Endothelial cell of umbilical vein (primary cell): ENCODE data around the gene MPZL3. TPM values are rescaled to one million over a fixed set of nuclear protein-coding genes. Genes with fewer than 3 reads are reported as not detected.

Experiments
- BruUV-seq: library from RNA; stranded (reverse); fragments of 400-500 nt; replicated peaks from 2 replicates; lab custom pipeline; 2021; lab: Mats Ljungman, UMichigan
- CTCF ChIA-PET: fragments of 300-600, 350-600 bp; sonication (Branson Sonifier 250); formaldehyde crosslinking; loops from one replicate; lab custom pipeline; 2021; ENCODE audit warnings: antibody characterized with exemption, inconsistent platforms; lab: Charles Lee
- POLR2A ChIA-PET: fragments of 300-600, 350-600 bp; sonication (Branson Sonifier 250); formaldehyde crosslinking; loops from one replicate; lab custom pipeline; 2021; ENCODE audit warnings: antibody characterized with exemption, inconsistent platforms; lab: Charles Lee
- DNase-seq: peaks from one replicate; pipeline ENCODE4 v3.0.0-alpha.2; 2011; ENCODE audit warnings: low read depth, low spot score
- FAIRE-seq: peaks from 2 replicates; lab custom pipeline; 2011; peaks lifted over from hg19 to GRCh38; lab: Jason Lieb, UNC
- H2AFZ ChIP-seq: 2 replicates; pipeline ENCODE4 v1.6.0; 2012; ENCODE audit warnings: low read depth, low read length, control low read depth, inconsistent platforms
- H3K27ac ChIP-seq: 2 replicates; pipeline ENCODE4 v1.5.1; 2011; ENCODE audit warnings: low read depth, mild to moderate bottlenecking, control low read depth, low read length, moderate library complexity; ENCODE audit not compliant: insufficient read depth
- H3K27me3 ChIP-seq, 2 experiments: 2 replicates each; pipeline versions ENCODE4 v1.6.0 to v1.6.1; 2011; ENCODE audit warnings: low read length in 2 of 2, mixed read lengths in 1 of 2; ENCODE audit not compliant: control insufficient read depth in 2 of 2, insufficient read depth in 2 of 2
- H3K36me3 ChIP-seq, 2 experiments: 2 replicates in 1 of 2; 3 replicates in 1 of 2; pipeline ENCODE4 v1.5.1; 2011; ENCODE audit warnings: low read length in 2 of 2, mild to moderate bottlenecking in 1 of 2, moderate library complexity in 1 of 2; ENCODE audit not compliant: control insufficient read depth in 2 of 2, insufficient read depth in 2 of 2; ENCODE audit errors: extremely low read depth in 1 of 2
- H3K4me1 ChIP-seq: 3 replicates; pipeline ENCODE4 v1.5.1; 2011; ENCODE audit warnings: mild to moderate bottlenecking, low read length; ENCODE audit not compliant: control insufficient read depth, insufficient read depth; ENCODE audit errors: extremely low read depth
- H3K4me2 ChIP-seq: 2 replicates; pipeline ENCODE4 v1.6.1; 2011; ENCODE audit warnings: low read length, control low read depth, mixed read lengths; ENCODE audit not compliant: insufficient read depth
- H3K4me3 ChIP-seq, 3 experiments: fragments of 200-600 bp in 1 of 3; sonication (generic), shearing (Covaris generic) in 1 of 3; replicated peaks in 1 of 3; 2 replicates each; pipeline ENCODE4 v1.5.1; 2011 to 2016; ENCODE audit warnings: control low read depth in 3 of 3, low read length in 3 of 3, mild to moderate bottlenecking in 2 of 3, inconsistent platforms in 1 of 3, low read depth in 1 of 3, moderate library complexity in 1 of 3; ENCODE audit not compliant: insufficient read depth in 1 of 3
- H3K79me2 ChIP-seq: 2 replicates; pipeline ENCODE4 v1.6.0; 2012; ENCODE audit warnings: low read length, inconsistent platforms; ENCODE audit not compliant: control insufficient read depth, insufficient read depth
- H3K9ac ChIP-seq: replicated peaks from 2 replicates; pipeline ENCODE3; 2011; ENCODE audit warnings: low read length, control low read depth; ENCODE audit not compliant: insufficient read depth; ENCODE audit errors: extremely low read depth
- H3K9me1 ChIP-seq: replicated peaks from 3 replicates; pipeline ENCODE4 v1.6.0; 2011; ENCODE audit warnings: mild to moderate bottlenecking, low read length; ENCODE audit not compliant: control insufficient read depth, insufficient read depth; ENCODE audit errors: extremely low read depth
- H3K9me3 ChIP-seq: replicated peaks from 2 replicates; pipeline ENCODE4 v1.5.1; 2012; ENCODE audit warnings: low read length, inconsistent platforms; ENCODE audit not compliant: control insufficient read depth, insufficient read depth
- H4K20me1 ChIP-seq: replicated peaks from 2 replicates; pipeline ENCODE3; 2011; ENCODE audit warnings: mild to moderate bottlenecking, low read length; ENCODE audit not compliant: control insufficient read depth, insufficient read depth; ENCODE audit errors: extremely low read depth
- EZH2 ChIP-seq: IDR thresholded peaks from 2 replicates; pipeline ENCODE4 v1.6.1; 2012; ENCODE audit warnings: borderline replicate concordance, low read depth, mild to moderate bottlenecking, moderate library complexity, low read length, inconsistent platforms; ENCODE audit not compliant: severe bottlenecking
- FOS ChIP-seq: IDR thresholded peaks from 2 replicates; pipeline ENCODE4 v1.6.1; 2011; ENCODE audit warnings: mild to moderate bottlenecking, low read length, moderate library complexity, borderline replicate concordance; ENCODE audit not compliant: insufficient read depth
- GATA2 ChIP-seq: IDR thresholded peaks from 2 replicates; pipeline ENCODE4 v1.7.0; 2011; ENCODE audit warnings: low read depth, mild to moderate bottlenecking, moderate library complexity, mixed read lengths, low read length; ENCODE audit not compliant: insufficient read length, insufficient read depth
- JUN ChIP-seq: IDR thresholded peaks from 2 replicates; pipeline ENCODE4 v1.6.1; 2011; ENCODE audit warnings: borderline replicate concordance, low read depth; ENCODE audit not compliant: insufficient read length, insufficient read depth
- MYC ChIP-seq: IDR thresholded peaks from one replicate; pipeline ENCODE4 v1.6.1; 2011; ENCODE audit warnings: mild to moderate bottlenecking, low read depth, low read length
- POLR2A ChIP-seq: IDR thresholded peaks from 2 replicates; pipeline ENCODE4 v1.6.1; 2012; ENCODE audit warnings: low read depth, mild to moderate bottlenecking, control low read depth, low read length
- POLR2AphosphoS5 ChIP-seq: IDR thresholded peaks from 2 replicates; pipeline ENCODE4 v1.6.1; 2012; ENCODE audit warnings: low read depth, mild to moderate bottlenecking, control low read depth, low read length, moderate library complexity; ENCODE audit not compliant: insufficient read depth
- dilution Hi-C: fragments of 300-500 bp; cut with MboI; formaldehyde crosslinking; loops from one replicate; pipeline ENCODE4 v1.15.0; 2019; ENCODE audit warnings: low sequenced_read_pairs; ENCODE audit not compliant: extremely low pct_ligation_motif_present
- intact Hi-C: fragments of 100-400 bp; cut with micrococcal nuclease; formaldehyde crosslinking; loops from one replicate; pipeline ENCODE4 v1.10.0; 2022
- polyA plus RNA-seq, 4 experiments: library from polyadenylated mRNA; depleted of rRNA in 3 of 4; stranded (reverse) in 3 of 4; unstranded in 1 of 4; fragments of >200 nt; gene quantifications; 2 replicates each; pipeline versions ENCODE4 v1.2.1 to v1.2.3, GENCODE V29; 2011 to 2012; ENCODE audit warnings: missing spikeins in 1 of 4
- total RNA-seq: library from RNA; stranded (reverse); gene quantifications from 2 replicates; pipeline ENCODE4 v1.2.3, GENCODE V29; 2021
- TF ChIP-seq, protein P1 (sequence below): IDR thresholded peaks from 2 replicates; pipeline ENCODE4 v1.6.1; 2011; ENCODE audit not compliant: insufficient read depth, insufficient read length
- TF ChIP-seq, protein P2 (sequence below), 2 donors: IDR thresholded peaks; 1 replicate in 1 of 2; 2 replicates in 1 of 2; pipeline ENCODE4 v1.5.1; 2011; ENCODE audit warnings: low read length in 2 of 2, mild to moderate bottlenecking in 2 of 2, moderate library complexity in 2 of 2, control low read depth in 1 of 2, inconsistent platforms in 1 of 2, low read depth in 1 of 2; ENCODE audit not compliant: insufficient read depth in 1 of 2; ENCODE audit errors: extremely low read depth in 1 of 2

The MPZL3 gene
- total and polyA plus RNA-seq, 2 donors (not counting 3 experiments of a cell fraction or from before 2014, with no cell fraction given) = 2.5 to 7.1 TPM

DNA sequence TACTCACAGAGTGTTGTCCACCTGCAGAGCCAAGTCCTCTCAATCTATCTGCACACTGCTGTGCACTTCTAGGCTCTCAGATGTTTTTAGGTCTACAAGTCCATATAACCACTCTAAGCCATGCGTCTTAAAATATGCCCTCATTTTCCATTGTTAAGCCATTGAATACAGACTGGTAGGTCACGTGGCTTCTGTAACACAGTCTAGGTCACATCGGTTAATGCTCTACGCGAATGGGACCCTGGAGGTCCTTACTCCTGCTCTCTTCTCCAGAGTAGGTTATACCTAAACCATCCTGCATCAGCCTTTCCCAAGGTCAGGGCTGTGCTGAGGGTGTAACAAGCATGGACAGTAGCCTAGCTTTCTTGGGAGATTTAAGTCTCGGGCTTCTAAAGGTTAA is 28.2 kb downstream of the MPZL3 start:
- DNase-seq = no peak
- Histone ChIP-seq H3K9me3 (no peaks in the 10 kb centered on the region), H4K20me1 (no peaks in the 10 kb centered on the region), H2AFZ (no peak overlapping the region), H3K79me2 (no peaks in the 10 kb centered on the region), H3K4me1 (peaks cover 11% of the 10 kb centered on the region), H3K27ac (no peak overlapping the region), H3K27me3 (peaks cover 4 to 9% of the 10 kb centered on the region in 2 experiments), H3K9ac (no peak overlapping the region), H3K36me3 (no peaks in the 10 kb centered on the region), H3K4me2 (no peak overlapping the region), H3K4me3 (no peak overlapping the region), H3K9me1 (no peaks in the 10 kb centered on the region)
- no peak for TF ChIP-seq POLR2AphosphoS5
- ChIA-PET POLR2A (no interaction called here), CTCF (interaction anchor here (1.6 kb wide), 1 partner anchor 26 kb away, joined by 7 read pairs; no protein-coding TSS in a partner anchor)
- no TSS peak for BruUV-seq
- intact Hi-C loops (no loop called here), dilution Hi-C loops (no loop called here)
- no peak for FAIRE-seq

DNA sequence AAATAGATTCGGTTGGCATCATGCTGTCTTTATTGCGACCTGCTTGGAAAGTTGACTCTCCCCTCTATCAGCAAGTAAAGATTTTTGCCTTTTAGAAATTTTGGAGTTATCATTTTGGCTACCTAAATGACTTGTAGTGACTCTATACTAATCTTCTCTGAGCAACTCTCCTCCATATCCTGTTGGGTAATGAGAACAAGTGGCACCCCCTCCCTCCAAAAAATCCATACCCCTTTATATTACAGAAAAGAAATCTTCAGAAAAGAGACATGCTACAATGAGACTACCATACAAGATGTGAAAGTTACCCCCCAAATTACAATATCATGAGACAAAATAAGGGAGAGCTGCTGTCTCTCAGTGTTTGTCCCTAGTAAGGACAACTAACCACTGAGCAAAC is 28.6 kb downstream of the MPZL3 start:
- H3K9me3 ChIP-seq = no peaks in the 10 kb centered on the region
- ChIA-PET CTCF (interaction anchor here (1.6 kb wide), 1 partner anchor 25 kb away, joined by 7 read pairs; no protein-coding TSS in a partner anchor), POLR2A (no interaction called here)
- no peak for TF ChIP-seq JUN
- TF ChIP-seq GATA2 = no peak
- TF ChIP-seq EZH2 = no peak
- TF ChIP-seq, protein P1, sequence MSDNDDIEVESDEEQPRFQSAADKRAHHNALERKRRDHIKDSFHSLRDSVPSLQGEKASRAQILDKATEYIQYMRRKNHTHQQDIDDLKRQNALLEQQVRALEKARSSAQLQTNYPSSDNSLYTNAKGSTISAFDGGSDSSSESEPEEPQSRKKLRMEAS = no peak
- TF ChIP-seq FOS = no peak
- no peak for TF ChIP-seq MYC
- TF ChIP-seq POLR2AphosphoS5 = no peak
- TF ChIP-seq, protein P2, sequence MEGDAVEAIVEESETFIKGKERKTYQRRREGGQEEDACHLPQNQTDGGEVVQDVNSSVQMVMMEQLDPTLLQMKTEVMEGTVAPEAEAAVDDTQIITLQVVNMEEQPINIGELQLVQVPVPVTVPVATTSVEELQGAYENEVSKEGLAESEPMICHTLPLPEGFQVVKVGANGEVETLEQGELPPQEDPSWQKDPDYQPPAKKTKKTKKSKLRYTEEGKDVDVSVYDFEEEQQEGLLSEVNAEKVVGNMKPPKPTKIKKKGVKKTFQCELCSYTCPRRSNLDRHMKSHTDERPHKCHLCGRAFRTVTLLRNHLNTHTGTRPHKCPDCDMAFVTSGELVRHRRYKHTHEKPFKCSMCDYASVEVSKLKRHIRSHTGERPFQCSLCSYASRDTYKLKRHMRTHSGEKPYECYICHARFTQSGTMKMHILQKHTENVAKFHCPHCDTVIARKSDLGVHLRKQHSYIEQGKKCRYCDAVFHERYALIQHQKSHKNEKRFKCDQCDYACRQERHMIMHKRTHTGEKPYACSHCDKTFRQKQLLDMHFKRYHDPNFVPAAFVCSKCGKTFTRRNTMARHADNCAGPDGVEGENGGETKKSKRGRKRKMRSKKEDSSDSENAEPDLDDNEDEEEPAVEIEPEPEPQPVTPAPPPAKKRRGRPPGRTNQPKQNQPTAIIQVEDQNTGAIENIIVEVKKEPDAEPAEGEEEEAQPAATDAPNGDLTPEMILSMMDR (IDR thresholded peaks at IDR 0.05; ENCODE audit: extremely low read depth in 1 of 2, insufficient read depth in 1 of 2, low read depth in 1 of 2, low read length in 2 of 2) = no peak
- no peak for TF ChIP-seq POLR2A
- H4K20me1 ChIP-seq = no peaks in the 10 kb centered on the region
- no peaks in the 10 kb centered on the region for H3K36me3 ChIP-seq
- H3K4me3 ChIP-seq = no peak overlapping the region
- DNase-seq (no peak), FAIRE-seq (no peak)
- intact Hi-C loops = no loop called here
- H3K9ac ChIP-seq = no peak overlapping the region
- no peaks in the 10 kb centered on the region for H3K9me1 ChIP-seq
- dilution Hi-C loops = no loop called here
- H3K27ac ChIP-seq = no peak overlapping the region
- peaks cover 7% of the 10 kb centered on the region for H3K4me1 ChIP-seq
- no peak overlapping the region for H3K4me2 ChIP-seq
- H3K79me2 ChIP-seq = no peaks in the 10 kb centered on the region
- no TSS peak for BruUV-seq
- H2AFZ ChIP-seq = no peak overlapping the region
- peaks cover 4 to 9% of the 10 kb centered on the region in 2 experiments for H3K27me3 ChIP-seq
